ENCODE data around the gene CAVIN4.

Gene CAVIN4

GRCh38 chr9:100580257-100580656 lies 2.4 kb downstream of the CAVIN4 start:
- H3K4me3 ChIP-seq (ENCODE audit: low read depth, low read length), result no peak overlapping the region
- DNase-seq (ENCODE audit: low read depth), result no peak
- TF ChIP-seq, protein P1, sequence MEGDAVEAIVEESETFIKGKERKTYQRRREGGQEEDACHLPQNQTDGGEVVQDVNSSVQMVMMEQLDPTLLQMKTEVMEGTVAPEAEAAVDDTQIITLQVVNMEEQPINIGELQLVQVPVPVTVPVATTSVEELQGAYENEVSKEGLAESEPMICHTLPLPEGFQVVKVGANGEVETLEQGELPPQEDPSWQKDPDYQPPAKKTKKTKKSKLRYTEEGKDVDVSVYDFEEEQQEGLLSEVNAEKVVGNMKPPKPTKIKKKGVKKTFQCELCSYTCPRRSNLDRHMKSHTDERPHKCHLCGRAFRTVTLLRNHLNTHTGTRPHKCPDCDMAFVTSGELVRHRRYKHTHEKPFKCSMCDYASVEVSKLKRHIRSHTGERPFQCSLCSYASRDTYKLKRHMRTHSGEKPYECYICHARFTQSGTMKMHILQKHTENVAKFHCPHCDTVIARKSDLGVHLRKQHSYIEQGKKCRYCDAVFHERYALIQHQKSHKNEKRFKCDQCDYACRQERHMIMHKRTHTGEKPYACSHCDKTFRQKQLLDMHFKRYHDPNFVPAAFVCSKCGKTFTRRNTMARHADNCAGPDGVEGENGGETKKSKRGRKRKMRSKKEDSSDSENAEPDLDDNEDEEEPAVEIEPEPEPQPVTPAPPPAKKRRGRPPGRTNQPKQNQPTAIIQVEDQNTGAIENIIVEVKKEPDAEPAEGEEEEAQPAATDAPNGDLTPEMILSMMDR (IDR thresholded peaks at IDR 0.05; ENCODE audit: control insufficient read depth, extremely low read depth, insufficient read depth), result no peak

- no peak for DNase-seq (ENCODE audit: low read depth)
- TF ChIP-seq, protein P1 (IDR thresholded peaks at IDR 0.05; ENCODE audit: control insufficient read depth, extremely low read depth, insufficient read depth), result no peak
- H3K4me3 ChIP-seq (ENCODE audit: low read depth, low read length), result no peak overlapping the region
These were observed 3.2 kb downstream of the CAVIN4 start for GRCh38 chr9:100581081-100581480.

GRCh38 chr9:100581661-100582060 lies 3.8 kb downstream of the CAVIN4 start:
- H3K4me3 ChIP-seq (ENCODE audit: low read depth, low read length), result no peak overlapping the region
- TF ChIP-seq, protein P1 (IDR thresholded peaks at IDR 0.05; ENCODE audit: control insufficient read depth, extremely low read depth, insufficient read depth), result no peak

DNA sequence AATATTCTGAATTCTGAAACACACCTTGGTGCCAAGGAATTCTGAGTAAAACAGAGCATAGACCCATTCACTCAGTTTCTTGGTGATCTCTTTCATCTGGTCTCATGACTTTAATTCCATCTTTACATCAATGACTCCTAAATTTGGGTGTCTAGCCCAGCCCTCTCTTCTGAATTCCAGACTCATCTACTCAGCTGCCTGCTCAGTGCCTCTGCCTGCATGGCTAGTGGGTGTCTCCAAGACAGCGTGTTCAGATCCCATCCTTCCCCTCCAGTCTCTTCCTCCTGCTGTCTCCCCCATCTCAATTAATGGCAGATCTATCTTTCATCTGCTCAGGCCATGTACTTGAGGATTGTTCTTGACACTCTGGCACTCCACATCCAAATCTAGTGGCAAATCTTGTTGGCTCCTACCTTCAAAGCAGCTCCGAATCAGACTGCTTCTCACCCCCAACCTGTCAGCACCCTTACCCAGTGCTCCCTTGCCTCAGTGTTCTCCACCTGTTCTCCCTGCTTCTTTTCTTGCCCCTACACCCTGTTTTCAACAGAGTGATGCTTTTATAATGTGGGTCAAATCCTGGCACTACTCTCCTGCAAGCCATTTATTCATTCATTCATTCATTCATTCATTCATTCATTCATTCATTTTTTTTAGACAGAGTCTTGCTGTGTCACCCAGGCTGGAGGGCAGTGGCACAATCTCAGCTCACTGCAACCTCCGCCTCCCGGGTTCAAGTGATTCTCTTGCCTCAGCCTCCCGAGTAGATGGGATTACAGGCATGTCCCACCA lies 5.3 kb downstream of the CAVIN4 start:
- TF ChIP-seq, protein P1 (IDR thresholded peaks at IDR 0.05; ENCODE audit: control insufficient read depth, extremely low read depth, insufficient read depth), result no peak
- no peak for DNase-seq (ENCODE audit: low read depth)
- H3K4me3 ChIP-seq (ENCODE audit: low read depth, low read length), result no peak overlapping the region

More at GRCh38 chr9:100581661-100582060, 3.8 kb downstream of the CAVIN4 start:
- DNase-seq (ENCODE audit: low read depth), result no peak

DNA sequence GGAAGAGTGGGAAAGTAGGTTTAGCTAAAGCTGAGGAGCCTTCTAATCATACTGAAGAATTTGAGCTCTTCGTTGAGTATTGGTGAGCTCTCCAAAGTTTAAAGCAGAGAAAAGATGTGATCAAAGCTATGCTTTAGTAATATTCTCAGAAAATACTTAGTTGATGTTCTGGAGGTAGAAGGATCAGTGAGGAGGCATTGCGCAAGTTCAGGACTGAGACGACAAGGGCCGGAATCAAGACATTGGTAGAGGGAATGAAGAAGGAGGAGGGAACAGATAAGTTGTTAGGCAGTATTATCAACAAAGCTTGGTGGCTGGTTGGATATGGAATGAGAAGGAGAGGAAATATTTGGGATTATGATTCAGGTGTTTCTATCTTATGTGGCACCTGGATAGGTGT lies 7.1 kb downstream of the CAVIN4 start:
- no peak overlapping the region for H3K4me3 ChIP-seq (ENCODE audit: low read depth, low read length)
- TF ChIP-seq, protein P1 (IDR thresholded peaks at IDR 0.05; ENCODE audit: control insufficient read depth, extremely low read depth, insufficient read depth), result no peak
- DNase-seq (ENCODE audit: low read depth), result no peak

DNA sequence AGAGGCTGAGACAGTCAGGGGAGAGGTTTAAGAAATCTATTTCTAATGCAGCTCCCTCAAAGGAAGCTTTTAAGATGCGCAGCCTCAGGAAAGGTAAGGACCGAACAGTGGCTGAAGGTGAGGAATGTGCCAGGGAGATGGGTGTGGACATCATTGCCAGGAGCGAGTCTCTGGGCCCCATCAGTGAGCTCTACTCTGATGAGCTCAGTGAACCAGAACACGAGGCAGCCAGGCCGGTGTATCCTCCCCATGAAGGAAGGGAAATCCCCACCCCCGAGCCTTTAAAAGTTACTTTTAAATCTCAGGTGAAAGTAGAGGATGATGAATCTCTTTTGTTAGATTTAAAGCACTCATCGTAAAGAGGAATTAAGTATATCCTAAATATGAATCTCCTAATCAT lies 8.2 kb downstream of the CAVIN4 start:
- no peak overlapping the region for H3K4me3 ChIP-seq (ENCODE audit: low read depth, low read length)
- no peak for DNase-seq (ENCODE audit: low read depth)
- TF ChIP-seq, protein P1 (IDR thresholded peaks at IDR 0.05; ENCODE audit: control insufficient read depth, extremely low read depth, insufficient read depth), result no peak

DNA sequence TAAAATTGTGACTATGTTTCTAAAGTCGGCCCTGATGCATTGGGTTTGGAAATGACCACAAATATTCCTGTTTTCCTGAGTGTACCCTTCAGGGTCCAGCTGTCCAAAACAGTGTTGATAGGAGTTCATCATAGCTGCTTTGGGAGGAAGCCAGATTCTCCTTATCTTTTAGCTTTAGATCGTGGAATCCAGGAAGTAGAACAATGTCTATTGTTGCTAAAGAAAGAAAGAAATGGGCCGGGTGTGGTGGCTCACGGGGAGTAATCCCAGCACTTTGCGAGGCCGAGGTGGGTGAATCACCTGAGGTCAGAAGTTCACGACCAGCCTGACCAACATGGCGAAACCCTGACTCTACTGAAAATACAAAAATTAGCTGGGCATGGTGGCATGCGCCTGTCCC lies 9.5 kb downstream of the CAVIN4 start:
- H3K4me3 ChIP-seq (ENCODE audit: low read depth, low read length), result no peak overlapping the region
- TF ChIP-seq, protein P1 (IDR thresholded peaks at IDR 0.05; ENCODE audit: control insufficient read depth, extremely low read depth, insufficient read depth), result no peak
- no peak for DNase-seq (ENCODE audit: low read depth)

All from LNCaP clone FGC (cell line).